ENCODE results near the gene RNF5.

DNA sequence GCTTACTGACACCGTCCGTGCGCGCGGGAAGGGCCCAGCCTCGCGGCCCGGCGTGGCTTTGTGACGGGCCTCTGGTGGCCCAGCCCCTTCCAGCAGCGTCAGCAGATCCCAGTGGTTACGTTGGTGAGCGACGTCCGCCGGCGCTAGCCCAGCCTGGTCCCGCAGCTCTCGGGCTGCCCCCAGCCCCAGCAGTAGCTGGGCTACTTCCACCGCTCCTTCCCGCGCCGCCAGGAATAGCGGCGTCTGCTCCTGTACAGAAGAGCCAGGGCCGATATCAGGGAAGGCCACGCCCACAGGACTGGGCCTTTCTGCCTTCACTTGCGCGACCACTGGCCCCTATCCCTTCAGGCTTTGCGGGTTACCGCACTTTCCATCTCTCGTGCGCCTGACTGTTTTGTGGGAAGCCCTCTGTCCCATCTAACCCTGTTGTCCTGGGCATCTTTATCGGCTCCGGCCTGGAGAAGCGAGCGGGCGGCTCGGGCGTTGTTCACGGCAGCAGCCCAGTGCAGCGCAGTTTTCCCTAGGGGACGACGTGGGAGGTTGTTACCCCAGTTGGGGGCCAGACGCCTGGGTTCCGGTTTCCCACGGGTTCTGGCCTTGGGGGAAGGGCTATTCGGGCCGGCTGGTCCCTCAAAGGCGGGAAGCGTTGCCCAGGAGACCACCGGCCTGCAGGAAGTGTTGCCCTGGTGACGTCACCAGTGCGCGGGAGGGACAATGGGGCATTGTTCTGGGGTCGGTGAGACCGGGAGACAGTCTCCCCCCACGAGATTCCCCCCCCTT is 17.9 kb downstream of the RNF5 start:
- TF ChIP-seq POLR2A (IDR thresholded peaks at IDR 0.05; ENCODE audit: low read length) (peak; percentile 96), GATA1 (IDR thresholded peaks at IDR 0.05; ENCODE audit: low read depth, low read length) (no peak)

Data from erythroblast (primary cell).